H9 (cell line): ENCODE data around the gene SIRT6. TPM values are rescaled to one million over a fixed set of nuclear protein-coding genes. Genes with fewer than 3 reads are reported as not detected.

ENCODE experiments used
- DNase-seq: peaks from one replicate; pipeline ENCODE4 v3.0.0-alpha.2; 2017
- H2AFZ ChIP-seq: one replicate; pipeline ENCODE4 v1.6.1; 2013; ENCODE audit warnings: mild to moderate bottlenecking, low read length, control low read depth, moderate library complexity
- H2AK5ac ChIP-seq: 2 replicates; pipeline ENCODE4 v1.6.1; 2013; ENCODE audit warnings: low read length, control low read depth, mixed read lengths; ENCODE audit not compliant: insufficient read length
- H2BK120ac ChIP-seq: one replicate; pipeline ENCODE4 v1.6.1; 2013; ENCODE audit warnings: low read depth, mild to moderate bottlenecking, low read length, control low read depth, inconsistent platforms; ENCODE audit not compliant: poor library complexity, severe bottlenecking
- H2BK12ac ChIP-seq: 2 replicates; pipeline ENCODE4 v1.6.1; 2013; ENCODE audit warnings: low read length, control low read depth, mixed read lengths, low read depth; ENCODE audit not compliant: insufficient read length
- H2BK15ac ChIP-seq: 2 replicates; pipeline ENCODE4 v1.6.1; 2013; ENCODE audit warnings: low read depth, low read length, control low read depth
- H2BK20ac ChIP-seq: one replicate; pipeline ENCODE4 v1.6.1; 2013; ENCODE audit warnings: low read depth, mild to moderate bottlenecking, low read length, control low read depth, inconsistent platforms; ENCODE audit not compliant: poor library complexity, severe bottlenecking
- H2BK5ac ChIP-seq: 2 replicates; pipeline ENCODE4 v1.6.1; 2013; ENCODE audit warnings: low read length, control low read depth, mixed read lengths; ENCODE audit not compliant: insufficient read length
- H3K14ac ChIP-seq: 2 replicates; pipeline ENCODE4 v1.6.1; 2013; ENCODE audit warnings: low read length, control low read depth; ENCODE audit not compliant: insufficient read depth
- H3K18ac ChIP-seq: 2 replicates; pipeline ENCODE4 v1.6.1; 2013; ENCODE audit warnings: low read depth, mild to moderate bottlenecking, mixed read lengths, low read length, control low read depth; ENCODE audit not compliant: insufficient read length
- H3K23ac ChIP-seq: 2 replicates; pipeline ENCODE4 v1.6.1; 2013; ENCODE audit warnings: low read length, control low read depth, mixed read lengths, low read depth; ENCODE audit not compliant: insufficient read length
- H3K23me2 ChIP-seq: 2 replicates; pipeline ENCODE4 v1.6.1; 2013; ENCODE audit warnings: low read depth, mild to moderate bottlenecking, mixed read lengths, low read length, control low read depth; ENCODE audit not compliant: insufficient read length, poor library complexity, severe bottlenecking
- H3K27ac ChIP-seq: 2 replicates; pipeline ENCODE4 v1.5.1; 2013; ENCODE audit warnings: low read length, control low read depth, mixed read lengths, low read depth; ENCODE audit not compliant: insufficient read length
- H3K27me3 ChIP-seq: 2 replicates; pipeline ENCODE4 v1.6.1; 2013; ENCODE audit warnings: low read length, control low read depth, inconsistent platforms; ENCODE audit not compliant: insufficient read depth
- H3K4ac ChIP-seq: 2 replicates; pipeline ENCODE4 v1.6.1; 2013; ENCODE audit warnings: low read depth, mild to moderate bottlenecking, control low read depth, inconsistent platforms, low read length, moderate library complexity
- H3K4me1 ChIP-seq: 2 replicates; pipeline ENCODE4 v1.6.1; 2013; ENCODE audit warnings: low read length, control low read depth, inconsistent platforms; ENCODE audit not compliant: insufficient read depth
- H3K4me2 ChIP-seq: 2 replicates; pipeline ENCODE4 v1.6.1; 2013; ENCODE audit warnings: low read length, control low read depth, mixed read lengths; ENCODE audit not compliant: insufficient read length, insufficient read depth
- H3K56ac ChIP-seq: 2 replicates; pipeline ENCODE4 v1.6.1; 2013; ENCODE audit warnings: low read depth, mild to moderate bottlenecking, mixed read lengths, low read length, control low read depth; ENCODE audit not compliant: insufficient read length
- H3K79me1 ChIP-seq: 2 replicates; pipeline ENCODE4 v1.6.1; 2013; ENCODE audit warnings: low read depth, mild to moderate bottlenecking, moderate library complexity, low read length, control low read depth, inconsistent platforms; ENCODE audit not compliant: insufficient read depth, poor library complexity, severe bottlenecking
- H3K79me2 ChIP-seq: 2 replicates; pipeline ENCODE4 v1.6.1; 2013; ENCODE audit warnings: low read length, control low read depth, inconsistent platforms; ENCODE audit not compliant: insufficient read depth
- H3K9ac ChIP-seq: 2 replicates; pipeline ENCODE4 v1.6.1; 2013; ENCODE audit warnings: low read length, control low read depth, mixed read lengths; ENCODE audit not compliant: insufficient read length; ENCODE audit errors: extremely low read depth
- H3K9me3 ChIP-seq: one replicate; pipeline ENCODE4 v1.6.1; 2013; ENCODE audit warnings: low read depth, low read length, inconsistent platforms; ENCODE audit not compliant: control insufficient read depth
- H3T11ph ChIP-seq: one replicate; pipeline ENCODE4 v1.6.1; 2013; ENCODE audit warnings: mild to moderate bottlenecking, low read length, control low read depth, inconsistent platforms
- H4K20me1 ChIP-seq: one replicate; pipeline ENCODE4 v1.6.1; 2013; ENCODE audit not compliant: control insufficient read depth, insufficient read length, insufficient read depth
- H4K5ac ChIP-seq: 2 replicates; pipeline ENCODE4 v1.6.1; 2013; ENCODE audit warnings: low read depth, mild to moderate bottlenecking, mixed read lengths, low read length, control low read depth; ENCODE audit not compliant: insufficient read length
- H4K8ac ChIP-seq: replicated peaks from 2 replicates; pipeline ENCODE4 v1.6.1; 2013; ENCODE audit warnings: low read length, control low read depth, mixed read lengths, low read depth; ENCODE audit not compliant: insufficient read length
- H4K91ac ChIP-seq: 2 replicates; pipeline ENCODE4 v1.6.1; 2013; ENCODE audit warnings: low read depth, mild to moderate bottlenecking, moderate library complexity, mixed read lengths, low read length, control low read depth; ENCODE audit not compliant: insufficient read length
- H3K27ac Mint-ChIP-seq, 3 experiments: 2 replicates in 2 of 3; 3 replicates in 1 of 3; pipeline ENCODE4 v1.8.0; 2020 to 2021; ENCODE audit warnings: mixed read lengths in 3 of 3, mild to moderate bottlenecking in 1 of 3, moderate library complexity in 1 of 3
- H3K27me3 Mint-ChIP-seq: 2 replicates; pipeline ENCODE4 v1.8.0; 2021; ENCODE audit warnings: low read depth, mild to moderate bottlenecking, moderate library complexity, mixed read lengths
- H3K36me3 Mint-ChIP-seq, 3 experiments: 2 replicates in 2 of 3; 3 replicates in 1 of 3; pipeline ENCODE4 v1.8.0; 2020 to 2021; ENCODE audit warnings: low read depth in 3 of 3, mixed read lengths in 3 of 3; ENCODE audit not compliant: insufficient read depth in 1 of 3
- H3K4me1 Mint-ChIP-seq, 2 experiments: 2 replicates each; pipeline ENCODE4 v1.8.0; 2020; ENCODE audit warnings: mixed read lengths in 2 of 2
- H3K4me3 Mint-ChIP-seq, 2 experiments: 2 replicates in 1 of 2; 3 replicates in 1 of 2; pipeline ENCODE4 v1.8.0; 2020 to 2021; ENCODE audit warnings: mild to moderate bottlenecking in 2 of 2, mixed read lengths in 2 of 2, moderate library complexity in 1 of 2
- H3K9me3 Mint-ChIP-seq, 2 experiments: 2 replicates in 1 of 2; 3 replicates in 1 of 2; pipeline ENCODE4 v1.8.0; 2020; ENCODE audit warnings: mild to moderate bottlenecking in 2 of 2, mixed read lengths in 2 of 2, moderate library complexity in 1 of 2
- CTCF ChIP-seq: fragments of 200-600 bp; sonication (generic); conservative IDR thresholded peaks from 3 replicates; pipeline ENCODE4 v1.8.0; 2021; ENCODE audit warnings: antibody characterized with exemption, mild to moderate bottlenecking
- WGBS: extraction: QIAGEN DNeasy Blood & Tissue Kit; methylation state at CpG from one replicate; pipeline ENCODE4 v1.1.7; 2013; ENCODE audit warnings: missing lambda C conversion rate, low lambda C conversion rate, mixed read lengths; ENCODE audit not compliant: insufficient read length; ENCODE audit errors: extremely low coverage; 5-methylcytosine and 5-hydroxymethylcytosine counted together
- total RNA-seq: library from RNA; stranded (reverse); gene quantifications from 2 replicates; pipeline ENCODE4 v1.2.1, GENCODE V29; 2021

Gene SIRT6
- total RNA-seq, 1 experiment from 2014 or later: 24.9 TPM

GRCh38 chr19:4152241-4152998 is 29.9 kb downstream of the SIRT6 start:
- H3K4me1 Mint-ChIP-seq: peaks cover 0 to 4% of the 10 kb centered on the region in 2 experiments; a peak in 2 of 4 replicates
- H4K8ac ChIP-seq: no peak overlapping the region
- no peak overlapping the region for H3K14ac ChIP-seq
- H3T11ph ChIP-seq: no peak overlapping the region
- H3K4me3 Mint-ChIP-seq: no peak overlapping the region; a peak in 1 of 5 replicates
- no peaks in the 10 kb centered on the region for H3K36me3 Mint-ChIP-seq
- H2BK15ac ChIP-seq: no peak overlapping the region
- no peak overlapping the region for H3K4me2 ChIP-seq
- no peak overlapping the region for H2BK20ac ChIP-seq
- no peak overlapping the region for H3K27ac ChIP-seq
- no peak overlapping the region for H3K56ac ChIP-seq
- H3K27me3 ChIP-seq: no peaks in the 10 kb centered on the region
- peaks cover 48% of the 10 kb centered on the region for H3K27me3 Mint-ChIP-seq
- no peaks in the 10 kb centered on the region for H3K79me2 ChIP-seq
- WGBS: no CpG with 5 or more reads among the region's 10 CpGs
- no peak overlapping the region for H3K18ac ChIP-seq
- no peak overlapping the region for H3K4ac ChIP-seq
- no peaks in the 10 kb centered on the region for H3K23me2 ChIP-seq
- H4K20me1 ChIP-seq: no peaks in the 10 kb centered on the region
- H3K23ac ChIP-seq: no peak overlapping the region
- no peak overlapping the region for H3K27ac Mint-ChIP-seq
- no peaks in the 10 kb centered on the region for H3K4me1 ChIP-seq
- H3K9ac ChIP-seq: no peak overlapping the region
- no peak overlapping the region for H2BK5ac ChIP-seq
- H2AK5ac ChIP-seq: no peak overlapping the region
- H3K79me1 ChIP-seq: no peaks in the 10 kb centered on the region
- H3K9me3 Mint-ChIP-seq: no peaks in the 10 kb centered on the region; a peak in 1 of 5 replicates
- H3K9me3 ChIP-seq: no peaks in the 10 kb centered on the region
- no peak overlapping the region for H4K91ac ChIP-seq
- no peak overlapping the region for H2BK12ac ChIP-seq
- no peak overlapping the region for H2BK120ac ChIP-seq
- H4K5ac ChIP-seq: no peak overlapping the region
- no peak for DNase-seq
- no peak for TF ChIP-seq CTCF
- H2AFZ ChIP-seq: no peak overlapping the region
